Cortex of kidney (tissue), 1 donor: ENCODE measurements around the gene FAM174C.
"Not testable (repeated sequence)": the region's sequence is repeated elsewhere in the genome, so short reads cannot be mapped to it uniquely, and the experiment has no call there.

Experiments
- DNase-seq: peaks from one replicate; lab custom pipeline; 2025; lab: John Stamatoyannopoulos, UW

Gene FAM174C

DNA sequence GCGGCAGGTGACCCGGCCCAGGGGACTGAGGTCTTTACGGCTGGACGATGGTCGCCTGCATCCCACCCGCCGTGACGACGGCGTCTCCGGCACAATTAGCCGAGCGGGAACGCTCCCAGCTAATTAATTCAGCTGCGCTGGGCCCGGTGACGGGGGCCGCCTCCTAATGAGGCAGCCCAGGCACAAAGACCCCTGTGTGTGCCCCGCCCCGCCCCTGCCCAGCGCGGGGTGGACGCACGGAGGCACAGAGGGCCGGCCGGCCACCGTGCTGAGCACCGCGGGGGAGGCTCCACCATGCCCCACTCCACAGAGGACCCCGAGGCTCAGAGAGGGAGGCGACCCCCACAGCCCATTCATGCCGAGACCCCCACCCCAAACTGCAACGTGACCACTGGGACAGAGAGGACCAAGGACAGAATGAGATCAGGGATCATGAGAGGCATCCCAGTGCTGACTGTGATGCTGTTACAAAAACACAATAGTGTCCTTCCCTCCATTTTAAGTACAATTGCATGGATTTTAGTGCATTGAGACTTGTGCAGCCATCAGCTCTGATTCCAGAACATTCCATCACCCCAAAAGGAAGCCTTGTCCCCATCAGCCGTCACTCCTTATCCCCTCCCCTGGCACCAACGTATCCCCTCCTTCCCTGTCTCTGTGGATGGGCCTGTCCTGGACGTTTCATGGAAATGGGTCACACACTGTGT lies 27.4 kb downstream of the FAM174C start:
- no peak for DNase-seq

DNA sequence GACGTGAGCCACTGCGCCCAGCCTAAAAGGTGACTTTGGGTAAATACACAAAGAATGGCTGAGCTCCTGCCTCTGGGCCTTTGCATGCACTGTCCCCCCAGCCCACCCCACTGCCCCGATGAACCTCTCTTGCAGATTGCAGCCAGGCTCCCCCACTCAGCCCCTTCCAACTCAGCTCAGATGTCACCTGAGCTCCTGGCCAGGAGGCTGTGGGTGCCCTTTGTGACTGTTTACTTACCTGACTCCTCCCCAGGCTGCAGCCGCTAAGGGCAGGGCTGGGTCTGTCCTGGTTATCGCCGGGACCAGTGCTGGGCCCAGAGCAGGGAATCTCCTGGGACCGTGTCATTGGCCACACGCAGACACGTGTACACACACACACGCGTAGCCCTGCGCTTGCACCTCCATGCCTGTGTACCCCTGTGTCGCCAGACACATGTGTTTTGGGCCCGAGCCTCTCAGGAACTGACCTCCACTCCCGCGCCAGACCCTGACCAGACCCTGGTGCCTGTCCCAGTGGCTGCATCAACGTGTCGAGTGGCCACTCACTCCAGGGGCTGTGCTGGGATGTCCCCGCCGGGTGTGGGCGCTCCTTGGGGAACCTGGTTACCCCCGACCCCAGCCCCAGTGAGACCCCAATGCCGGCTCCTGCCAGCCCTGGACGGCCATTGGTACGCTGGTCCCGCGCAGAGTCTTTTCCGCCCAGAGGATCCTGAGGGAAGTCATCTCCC lies 29.0 kb downstream of the FAM174C start:
- DNase-seq = no peak

DNA sequence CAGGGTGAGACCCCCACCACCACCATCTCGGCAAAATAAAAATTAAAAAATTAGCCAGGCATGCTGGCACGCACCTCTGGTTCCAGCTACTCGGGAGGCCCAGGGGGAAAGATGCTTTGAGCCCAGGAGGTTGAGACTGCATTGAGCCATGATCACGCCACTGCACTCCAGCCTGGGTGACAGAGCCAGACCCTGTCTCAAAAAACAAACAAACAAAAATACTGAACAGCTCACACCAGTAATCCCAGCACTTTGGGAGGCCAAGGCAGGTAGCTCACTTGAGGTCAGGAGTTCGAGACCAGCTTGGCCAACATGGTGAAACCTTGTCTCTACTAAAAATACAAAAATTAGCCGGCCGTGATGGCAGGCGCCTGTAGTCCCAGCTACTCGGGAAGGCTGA lies 30.0 kb downstream of the FAM174C start:
- not testable (repeated sequence) for DNase-seq

DNA sequence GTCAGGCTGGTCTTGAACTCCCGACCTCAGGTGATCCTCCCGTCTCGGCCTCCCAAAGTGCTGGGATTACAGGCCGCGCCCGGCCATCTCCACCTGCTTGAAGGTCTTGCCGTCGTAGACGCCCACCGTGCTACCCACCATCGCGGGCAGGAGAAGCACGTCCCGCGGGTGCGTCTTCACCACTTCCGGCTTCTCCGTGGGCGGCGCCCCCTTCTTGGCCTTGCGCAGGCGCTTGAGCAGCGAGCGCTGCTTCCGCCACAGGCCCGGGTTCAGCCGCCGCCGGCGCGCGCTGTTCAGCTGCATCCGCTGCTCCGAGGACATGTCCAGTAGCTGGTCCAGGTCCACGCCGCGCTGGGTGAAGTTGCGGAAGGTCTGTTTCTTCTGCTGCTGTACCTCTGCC lies 32.0 kb downstream of the FAM174C start:
- DNase-seq = no peak

DNA sequence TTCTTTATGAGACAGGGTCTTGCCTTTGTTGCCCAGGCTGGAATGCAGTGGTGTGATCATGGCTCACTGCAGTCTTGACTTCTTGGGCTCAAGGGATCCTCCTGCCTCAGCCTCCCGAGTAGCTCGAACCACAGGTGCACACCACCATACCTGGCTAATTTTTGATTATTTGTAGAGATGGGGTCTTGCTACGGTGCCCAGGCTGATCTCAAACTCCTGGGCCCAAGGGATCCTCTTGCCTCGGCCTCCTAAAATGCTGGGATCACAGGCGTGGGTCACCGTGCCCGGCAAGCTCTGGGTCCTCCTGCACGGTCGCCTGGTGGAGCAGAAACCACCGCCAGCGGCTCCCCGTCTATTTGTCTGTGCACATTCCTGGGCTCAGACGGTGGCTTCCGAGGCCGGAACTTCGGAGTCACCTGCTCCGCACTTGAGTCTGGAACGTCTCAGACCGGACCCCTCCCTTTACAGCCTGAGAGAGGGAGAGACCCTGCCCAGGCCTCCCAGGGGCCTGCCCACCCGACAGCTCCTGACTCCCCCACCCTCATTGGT lies 32.5 kb downstream of the FAM174C start:
- DNase-seq = no peak

DNA sequence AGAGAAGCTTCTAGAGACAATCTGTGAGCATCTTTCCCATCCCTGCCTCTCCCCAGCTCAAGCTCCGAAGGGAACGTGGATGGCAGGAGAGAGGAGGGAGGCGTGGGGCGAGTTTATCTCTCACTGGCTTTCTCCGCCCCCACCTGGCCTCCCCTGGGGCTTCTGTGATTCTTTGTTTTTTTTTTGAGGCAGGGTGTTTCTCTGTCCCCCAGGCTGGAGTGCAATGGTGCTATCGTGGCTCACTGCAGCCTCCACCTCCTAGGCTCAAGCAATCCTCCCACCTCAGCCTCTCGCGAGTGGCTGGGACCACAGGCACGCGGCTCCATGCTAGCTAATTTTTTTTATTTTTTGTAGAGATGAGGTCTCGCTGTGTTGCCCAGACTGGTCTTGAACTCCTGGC lies 33.4 kb downstream of the FAM174C start:
- DNase-seq = no peak

DNA sequence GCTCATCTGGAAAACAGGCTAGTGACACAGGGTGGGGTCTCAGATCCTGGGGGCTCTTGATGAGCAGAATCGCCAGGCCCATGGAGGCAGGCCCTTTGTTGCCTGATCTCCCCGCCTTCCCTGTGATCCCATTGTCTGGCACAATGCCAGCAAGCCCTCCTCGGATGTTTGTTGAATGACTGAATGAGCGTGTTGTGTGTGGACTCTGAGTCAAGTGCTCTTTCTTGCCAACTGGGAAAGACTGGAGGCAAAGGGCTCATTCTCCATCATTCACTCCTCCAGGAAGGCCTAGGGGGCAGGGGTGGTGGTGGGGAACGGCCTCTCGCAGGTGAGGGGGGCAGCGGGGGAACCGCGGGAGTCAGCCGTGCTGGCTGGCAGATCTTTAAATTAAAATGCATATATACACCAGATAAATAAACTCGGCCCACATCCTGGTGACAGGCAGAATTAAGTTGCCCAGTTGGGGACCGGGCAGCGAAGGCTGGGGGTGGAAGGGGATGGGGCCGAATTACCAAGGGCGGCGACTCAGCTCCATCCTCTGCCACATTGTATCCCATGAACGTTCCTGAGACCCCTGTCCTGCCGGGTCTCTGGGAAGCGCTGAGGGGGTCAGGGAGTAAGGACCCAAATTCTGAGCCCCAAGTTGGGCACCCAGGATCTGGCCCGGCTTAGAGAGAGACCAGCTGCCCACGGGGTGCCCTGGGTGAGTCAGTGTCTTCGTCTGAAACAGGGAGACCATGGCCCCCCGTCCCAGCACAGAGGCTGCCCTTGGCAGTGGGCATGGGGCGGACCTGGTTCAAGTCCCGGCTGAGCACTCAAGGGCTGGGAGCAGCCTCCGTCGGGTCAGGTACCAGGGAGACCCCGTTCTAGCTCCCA lies 34.9 kb downstream of the FAM174C start:
- DNase-seq = no peak

DNA sequence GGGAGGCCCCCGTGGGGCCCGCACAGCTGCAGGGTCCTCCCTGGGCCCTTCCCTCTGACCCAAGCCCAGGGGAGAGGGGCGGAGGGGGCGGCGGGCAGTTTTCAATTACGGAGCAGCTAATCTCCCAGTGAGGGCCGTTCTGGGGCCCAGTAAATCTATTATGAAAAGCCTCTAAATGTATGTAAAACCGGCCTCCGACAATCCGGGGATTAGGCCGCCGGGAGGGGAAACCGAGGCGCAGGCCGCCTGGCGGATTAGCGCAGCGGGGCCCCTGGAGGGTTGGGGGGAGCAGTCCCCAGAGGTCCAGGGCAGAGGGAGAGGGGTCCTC lies 35.5 kb downstream of the FAM174C start:
- no peak for DNase-seq

DNA sequence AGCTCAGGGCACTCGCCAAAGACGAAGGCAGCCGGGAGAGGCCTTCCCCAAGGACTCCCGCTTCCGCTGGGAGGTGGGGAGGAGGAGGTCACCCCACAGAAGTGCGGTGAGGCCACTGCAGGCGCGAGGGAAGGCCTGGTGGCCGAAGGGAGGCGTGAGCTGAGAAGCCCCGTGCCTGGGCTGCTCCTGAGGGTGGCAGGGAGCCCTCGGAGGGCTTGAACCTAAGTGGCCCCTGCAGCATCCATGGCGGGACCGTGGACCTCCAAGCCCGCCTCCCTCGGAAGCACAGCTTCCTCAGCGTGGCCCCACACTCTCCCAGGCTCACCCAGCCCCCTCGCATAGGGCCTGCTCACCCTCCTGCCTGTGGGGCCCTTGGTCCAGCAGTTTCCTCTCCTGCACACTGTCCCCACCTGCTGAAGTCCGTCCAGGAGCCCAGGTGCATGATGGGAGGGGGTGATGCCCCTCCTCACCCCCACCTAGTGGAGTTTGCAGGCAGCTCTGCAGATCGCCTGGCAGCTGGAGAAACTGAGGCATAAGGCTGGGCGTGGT lies 36.3 kb downstream of the FAM174C start:
- no peak for DNase-seq

DNA sequence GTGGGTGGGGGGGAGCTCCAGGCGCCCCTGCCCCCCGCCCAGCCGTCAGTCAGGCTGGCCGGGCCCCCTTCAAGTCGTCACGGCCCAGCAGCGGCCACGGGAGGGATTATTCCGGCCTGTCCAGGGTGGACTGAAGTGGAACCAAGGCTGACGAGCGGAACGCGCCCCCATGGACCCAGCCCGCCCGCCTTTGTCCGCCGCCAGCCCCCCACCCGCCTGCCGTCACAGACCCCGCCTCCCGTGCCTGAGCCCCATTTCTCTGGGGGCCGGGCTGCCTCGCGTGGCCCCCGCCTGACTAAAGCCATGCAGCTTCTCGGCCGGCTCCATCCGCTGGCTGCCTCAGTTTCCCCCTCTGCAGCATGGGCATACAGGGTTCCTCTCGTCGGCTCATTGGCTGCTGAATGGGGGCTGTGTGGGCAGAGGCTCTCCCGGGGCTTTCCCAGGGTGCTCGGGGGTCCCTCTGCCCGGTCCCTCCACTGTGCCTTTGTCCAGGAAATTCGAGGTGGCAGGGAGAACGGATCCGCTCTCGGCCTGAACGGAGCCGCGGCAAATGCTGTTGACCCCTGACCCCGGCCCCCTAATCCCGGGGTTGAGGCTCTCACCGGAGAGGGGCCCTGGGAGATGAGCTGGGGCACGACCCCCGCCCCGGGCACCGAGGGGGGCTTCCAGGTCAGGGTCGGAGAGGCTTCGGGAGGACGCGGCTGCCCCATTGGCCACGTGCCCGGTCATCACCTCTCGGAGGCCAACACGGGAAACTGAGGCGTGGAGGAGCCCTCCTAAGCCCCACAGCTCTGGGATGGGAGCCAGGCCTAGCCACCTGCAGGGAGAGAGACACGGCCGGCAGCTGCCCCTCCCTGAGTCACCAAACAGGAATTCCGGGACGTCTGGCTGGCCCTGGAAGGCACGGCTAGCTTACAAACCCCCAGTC lies 37.7 kb downstream of the FAM174C start:
- DNase-seq = no peak

DNA sequence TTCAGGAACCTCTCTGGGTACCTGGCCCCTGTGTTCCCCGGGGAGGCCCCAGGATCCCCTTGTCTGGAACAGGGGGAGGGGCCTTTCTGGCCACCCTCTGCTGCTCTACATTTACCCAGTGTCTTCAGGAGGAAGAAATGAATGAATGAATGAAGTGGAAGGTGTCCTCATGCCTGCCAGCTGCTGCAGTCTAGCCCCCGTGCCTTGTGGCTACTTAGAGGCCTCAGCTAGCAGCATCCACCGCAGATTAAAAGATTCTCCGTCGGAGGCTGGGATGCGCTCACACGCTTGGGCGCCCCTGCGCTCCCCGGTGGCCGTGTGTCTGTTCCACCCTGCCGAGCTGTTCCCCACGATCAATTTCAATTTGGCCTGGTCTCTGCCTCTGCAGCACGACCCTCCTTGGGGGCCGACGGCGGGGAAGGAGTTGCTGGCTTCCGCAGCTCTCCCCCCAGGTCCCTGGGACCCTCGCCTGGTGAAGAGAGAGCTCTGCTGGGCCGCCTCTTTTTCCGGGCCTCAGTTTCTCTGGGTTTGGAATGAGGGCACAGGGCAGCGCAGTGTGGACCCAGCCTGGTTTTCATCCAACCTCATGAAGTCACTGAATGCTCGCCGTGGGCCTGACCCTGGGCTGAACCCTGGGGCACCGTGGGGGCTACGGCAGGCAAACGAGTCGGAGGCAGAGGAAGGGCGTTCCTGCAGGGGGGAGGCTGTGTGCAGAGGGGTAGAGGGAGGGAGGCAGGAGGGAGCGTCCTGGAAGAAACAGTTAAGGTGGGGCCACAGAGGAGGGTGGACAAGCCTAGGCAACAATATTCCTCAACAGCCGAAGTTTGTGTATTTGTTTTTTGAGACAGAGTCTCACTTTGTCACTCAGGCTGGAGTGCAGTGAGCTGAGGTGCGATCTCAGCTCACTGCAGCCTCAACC lies 38.6 kb downstream of the FAM174C start:
- no peak for DNase-seq

DNA sequence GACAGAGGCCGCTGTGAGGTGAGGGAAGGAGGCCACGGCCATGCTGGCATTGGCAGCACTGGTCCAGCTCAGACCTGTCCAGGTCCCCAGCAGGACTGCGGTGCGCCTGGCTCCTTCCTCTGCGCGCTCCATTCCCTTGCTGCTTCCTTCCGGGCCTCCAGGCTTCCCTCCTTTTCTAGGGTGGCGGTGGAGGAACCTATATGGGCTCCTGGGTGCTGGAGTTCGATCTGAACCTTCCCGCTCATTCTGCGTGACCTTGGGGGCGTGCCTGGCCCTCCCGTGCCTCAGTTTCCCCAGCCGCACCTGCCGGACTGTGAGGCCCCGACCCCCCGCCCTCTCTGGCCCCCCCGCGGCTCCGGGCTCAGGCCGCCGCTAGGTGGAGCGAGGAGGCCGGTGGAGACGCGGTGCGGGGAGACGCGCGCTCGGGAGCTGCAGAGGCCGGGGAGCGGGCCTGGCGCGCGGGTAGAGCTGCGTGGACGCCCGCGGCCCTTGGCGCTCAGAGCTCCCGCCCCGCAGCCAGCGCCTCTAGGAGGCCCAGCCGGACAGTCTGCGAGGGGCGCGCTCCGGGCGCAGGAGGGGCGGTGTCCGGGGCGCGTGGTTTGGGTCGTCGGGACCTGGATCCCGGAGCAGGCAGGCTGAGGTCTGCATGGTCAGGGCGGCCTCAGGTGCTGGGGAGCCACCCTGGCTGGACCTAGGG lies 40.3 kb downstream of the FAM174C start:
- no peak for DNase-seq

DNA sequence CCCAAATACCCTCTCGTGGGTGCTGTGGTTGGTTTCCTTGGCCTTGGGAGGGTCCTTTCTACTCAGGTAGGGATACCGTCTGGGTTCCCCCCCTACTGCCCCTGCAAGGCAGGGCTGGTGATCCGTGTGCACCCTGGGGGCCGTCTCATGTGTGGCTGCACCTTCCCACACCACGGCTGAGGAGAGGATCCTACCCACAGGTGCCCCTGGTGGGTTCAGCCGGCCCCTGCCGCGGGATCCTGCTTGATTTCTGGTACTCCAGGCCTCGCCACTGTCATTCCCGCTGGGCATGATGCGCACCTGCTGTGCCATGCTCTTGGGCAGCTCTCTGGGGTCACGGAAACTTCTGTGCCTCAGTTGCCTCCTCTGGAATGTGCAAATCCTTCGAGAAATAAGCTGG lies 41.1 kb downstream of the FAM174C start:
- no peak for DNase-seq

DNA sequence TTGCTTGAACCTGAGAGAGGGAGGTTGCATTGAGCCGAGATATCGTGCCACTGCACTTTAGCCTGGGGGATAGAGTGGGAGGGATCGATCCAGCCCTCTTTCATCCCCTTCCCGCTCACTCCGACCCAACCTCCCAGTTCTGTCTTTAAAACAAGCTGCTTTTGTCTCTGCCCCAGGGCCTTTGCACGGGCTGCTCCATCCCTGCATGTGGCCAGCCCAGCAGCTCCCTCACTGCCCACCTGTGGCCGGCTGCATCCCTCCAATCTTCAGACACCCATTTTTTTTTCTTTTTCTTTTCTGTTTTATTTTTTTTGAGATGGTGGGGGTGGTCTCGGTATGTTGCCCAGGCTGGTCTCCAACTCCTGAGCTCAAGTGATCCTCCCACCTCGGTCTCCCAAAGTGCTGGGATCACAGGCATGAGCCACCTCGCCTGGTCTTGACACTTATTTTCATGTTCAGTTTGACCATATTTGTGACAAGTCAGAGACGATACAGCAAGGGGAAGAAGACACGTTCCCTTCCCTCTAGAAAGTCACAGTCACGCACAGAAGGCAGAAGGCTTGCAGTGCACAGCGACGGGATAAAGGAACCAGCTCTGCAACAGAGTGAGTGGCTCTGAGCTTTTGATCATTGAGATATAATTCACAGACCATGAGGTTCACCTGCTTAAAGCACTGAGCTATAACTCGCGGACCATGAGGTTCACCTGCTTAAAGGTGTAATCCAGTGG lies 42.1 kb downstream of the FAM174C start:
- no peak for DNase-seq

DNA sequence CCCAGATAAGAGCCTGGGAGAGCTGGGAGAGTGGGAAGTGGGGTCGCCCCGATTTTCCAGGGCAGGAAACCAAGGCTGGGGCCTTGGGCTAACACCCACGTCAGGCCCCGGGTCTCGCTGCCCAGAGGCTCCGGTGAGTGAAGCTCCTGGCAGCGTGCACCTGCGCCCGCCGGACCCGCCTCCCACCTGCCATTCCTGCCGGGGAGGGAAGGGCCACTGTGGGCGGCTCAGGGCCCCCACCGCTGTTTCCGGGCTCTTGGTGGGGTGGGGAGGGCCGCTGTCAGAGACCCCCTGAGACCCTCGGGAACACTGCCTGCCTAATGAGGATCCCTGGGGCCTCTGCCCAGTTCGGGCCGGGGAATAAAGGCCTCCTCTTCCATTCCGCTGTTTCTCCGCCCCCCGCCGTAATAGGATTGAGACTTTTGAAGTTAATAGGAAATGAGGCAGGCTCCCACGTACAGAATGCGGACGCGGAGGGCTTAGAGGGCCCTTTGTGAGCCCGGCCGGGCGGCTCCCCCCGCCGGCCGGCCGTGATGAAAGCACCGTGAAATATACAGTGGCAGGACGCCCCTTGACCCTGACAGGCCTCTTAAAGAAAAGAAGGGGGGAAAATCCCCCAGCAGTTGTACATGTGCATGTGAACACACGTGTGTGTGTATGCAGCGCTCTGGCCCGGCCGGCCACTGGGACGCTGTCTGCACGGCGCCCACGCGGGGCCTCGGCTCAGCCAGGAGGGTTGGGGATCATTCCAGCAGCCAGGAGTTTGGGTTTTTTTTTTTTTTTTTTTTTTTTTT lies 43.5 kb downstream of the FAM174C start:
- no peak for DNase-seq

DNA sequence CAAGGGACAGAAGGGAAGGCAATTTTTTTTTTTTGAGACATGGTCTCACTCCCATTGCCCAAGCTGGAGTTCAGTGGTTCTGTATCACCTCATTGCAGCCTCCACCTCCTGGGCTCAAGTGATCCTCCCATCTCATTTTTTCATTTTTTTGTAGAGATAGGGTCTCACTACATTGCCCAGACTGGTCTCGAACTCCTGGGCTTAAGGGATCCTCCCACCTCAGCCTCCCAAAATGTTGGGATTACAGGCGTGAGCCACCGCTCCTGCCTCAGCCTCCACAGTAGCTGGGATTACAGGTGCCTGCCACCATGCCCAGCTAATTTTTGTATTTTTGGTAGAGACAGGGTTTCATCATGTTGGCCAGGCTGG lies 44.9 kb downstream of the FAM174C start:
- DNase-seq = not testable (repeated sequence)

DNA sequence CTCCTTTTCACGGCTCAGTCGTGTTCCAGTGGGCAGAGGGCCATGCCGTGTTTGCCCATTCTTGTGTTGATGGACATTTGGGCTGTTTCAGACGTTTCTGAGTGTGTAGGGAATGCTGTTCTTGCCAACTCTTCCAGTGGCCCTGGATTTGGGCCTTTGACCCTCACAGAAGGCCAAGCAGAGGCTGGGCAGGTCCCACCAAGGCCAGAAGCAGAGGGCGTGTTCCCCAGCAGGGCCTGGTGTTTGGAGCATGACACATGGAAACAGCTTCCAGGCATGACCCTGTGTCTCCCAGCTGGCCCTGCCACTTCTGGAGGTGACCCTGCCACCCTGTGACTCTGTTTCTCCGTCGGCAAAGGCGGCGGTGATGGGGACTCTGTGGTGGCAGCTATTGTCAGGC lies 46.2 kb downstream of the FAM174C start:
- no peak for DNase-seq
